K562 (cell line): ENCODE measurements around the gene ZC3H10. TPM values are rescaled to one million over a fixed set of nuclear protein-coding genes. Genes with fewer than 3 reads are reported as not detected.

Experiments
- ATAC-seq: fragments of 200-7000 bp; cut with Tn5 transposase; 3 replicates; pipeline ENCODE4 v1.9.1; 2020; ENCODE audit warnings: moderate library complexity
- BruUV-seq: library from RNA; stranded (reverse); fragments of 400-500 nt; replicated peaks from 2 replicates; lab custom pipeline; 2021; lab: Mats Ljungman, UMichigan
- CTCF ChIA-PET: fragments of 300-600 bp; formaldehyde crosslinking; extraction: SDS; loops from one replicate; lab custom pipeline; 2021; ENCODE audit warnings: low intra/inter-chr PET ratio; lab: Yijun Ruan, JAX
- POLR2A ChIA-PET: fragments of 300-600, 350-650 bp; sonication (Branson Sonifier 250); formaldehyde crosslinking; extraction: SDS; loops from one replicate; lab custom pipeline; 2021; ENCODE audit warnings: antibody characterized with exemption, inconsistent platforms; lab: Yijun Ruan, JAX
- DNase-seq, 4 experiments: peaks; one replicate each; pipeline versions ENCODE4 v3.0.0 to v3.0.0-alpha.2; 2011 to 2018; ENCODE audit warnings: low spot score in 3 of 4, mixed read lengths in 3 of 4; ENCODE audit errors: extremely low read depth in 1 of 4
- FAIRE-seq: peaks from 2 replicates; lab custom pipeline; 2011; peaks lifted over from hg19 to GRCh38; lab: Jason Lieb, UNC
- H2AFZ ChIP-seq: 2 replicates; pipeline ENCODE4 v1.6.0; 2011; ENCODE audit warnings: low read depth, low read length, control low read depth, inconsistent platforms
- H3K27ac ChIP-seq: fragments of 200-600 bp; 3 replicates; pipeline ENCODE4 v1.8.0; 2011; ENCODE audit warnings: low read depth, mild to moderate bottlenecking, control low read depth, inconsistent platforms, low read length, moderate library complexity, mixed read lengths; ENCODE audit errors: extremely low read depth
- H3K27me3 ChIP-seq, 2 experiments: fragments of 300-600 bp in 1 of 2; 2 replicates in 1 of 2; 3 replicates in 1 of 2; pipeline versions ENCODE4 v1.6.0 to v1.8.0; 2011; ENCODE audit warnings: inconsistent platforms in 2 of 2, low read length in 2 of 2, mild to moderate bottlenecking in 1 of 2, mixed read lengths in 1 of 2, moderate library complexity in 1 of 2; ENCODE audit not compliant: control insufficient read depth in 2 of 2, insufficient read depth in 2 of 2
- H3K36me3 ChIP-seq: fragments of 300-600 bp; 3 replicates; pipeline ENCODE4 v1.8.0; 2011; ENCODE audit warnings: mild to moderate bottlenecking, low read length, inconsistent platforms; ENCODE audit not compliant: control insufficient read depth, insufficient read depth
- H3K4me1 ChIP-seq, 2 experiments: fragments of 200-600 bp in 1 of 2; replicated peaks in 1 of 2; 2 replicates in 1 of 2; 3 replicates in 1 of 2; pipeline versions ENCODE4 v1.5.1 to v1.8.0; 2011; ENCODE audit warnings: inconsistent platforms in 2 of 2, low read length in 2 of 2, mild to moderate bottlenecking in 1 of 2, mixed read lengths in 1 of 2, moderate library complexity in 1 of 2; ENCODE audit not compliant: control insufficient read depth in 2 of 2, insufficient read depth in 2 of 2
- H3K4me2 ChIP-seq: 2 replicates; pipeline ENCODE4 v1.6.1; 2011; ENCODE audit warnings: low read length, control low read depth, inconsistent platforms, mixed read lengths; ENCODE audit not compliant: insufficient read depth
- H3K4me3 ChIP-seq: fragments of 200-600 bp; sonication (generic), shearing (Covaris generic); 2 replicates; pipeline ENCODE4 v1.5.1; 2016; ENCODE audit warnings: control low read depth, inconsistent platforms
- H3K79me2 ChIP-seq: fragments of 200-600 bp; 3 replicates; pipeline ENCODE4 v1.8.0; 2011; ENCODE audit warnings: low read length, inconsistent platforms; ENCODE audit not compliant: control insufficient read depth, insufficient read depth
- H3K9ac ChIP-seq, 2 experiments: 2 replicates each; pipeline versions ENCODE4 v1.6.0 to v1.6.1; 2011; ENCODE audit warnings: low read depth in 2 of 2, low read length in 2 of 2, control low read depth in 1 of 2, inconsistent platforms in 1 of 2, mild to moderate bottlenecking in 1 of 2, mixed read lengths in 1 of 2; ENCODE audit not compliant: insufficient read depth in 1 of 2
- H3K9me1 ChIP-seq: one replicate; pipeline ENCODE4 v1.6.0; 2011; ENCODE audit warnings: inconsistent platforms, mild to moderate bottlenecking, low read length, moderate library complexity; ENCODE audit not compliant: control insufficient read depth, insufficient read depth
- H3K9me3 ChIP-seq: replicated peaks from 2 replicates; pipeline ENCODE4 v1.5.1; 2011; ENCODE audit warnings: low read depth, low read length, inconsistent platforms; ENCODE audit not compliant: control insufficient read depth, insufficient read depth
- H4K20me1 ChIP-seq: replicated peaks from 2 replicates; pipeline ENCODE4 v1.6.1; 2011; ENCODE audit warnings: low read length, inconsistent platforms, mixed read lengths; ENCODE audit not compliant: control insufficient read depth, insufficient read depth
- ARID1B ChIP-seq: fragments of 450-650 bp; IDR thresholded peaks from 2 replicates; pipeline ENCODE4 v1.6.1; 2016; ENCODE audit warnings: antibody characterized with exemption, mild to moderate bottlenecking, inconsistent platforms
- ATF1 ChIP-seq, 2 experiments: fragments of 450-650 bp in 1 of 2; IDR thresholded peaks; 2 replicates each; pipeline ENCODE4 v1.6.1; 2016; ENCODE audit warnings: missing compliant biosample characterization in 1 of 2, missing genetic modification characterization in 1 of 2
- ELF2 ChIP-seq: fragments of 250-450 bp; sonication (Bioruptor Pico); IDR thresholded peaks from 2 replicates; pipeline ENCODE4 v1.5.0; 2021; ENCODE audit warnings: mild to moderate bottlenecking
- FOSL1 ChIP-seq: fragments of 200-800 bp; sonication (Bioruptor generic); conservative IDR thresholded peaks from 2 replicates; pipeline ENCODE4 v1.6.1; 2016; ENCODE audit warnings: missing genetic modification characterization, missing compliant biosample characterization
- HDGF ChIP-seq: fragments of 450-650 bp; IDR thresholded peaks from 2 replicates; pipeline ENCODE4 v1.6.1; 2016
- MTA1 ChIP-seq: fragments of 450-650 bp; IDR thresholded peaks from 2 replicates; pipeline ENCODE4 v1.6.1; 2017; ENCODE audit warnings: borderline replicate concordance
- SAP30 ChIP-seq: fragments of 200-600 bp; sonication (generic); IDR thresholded peaks from 2 replicates; pipeline ENCODE4 v1.6.1; 2012; ENCODE audit warnings: borderline replicate concordance, low read depth, mild to moderate bottlenecking, moderate library complexity, low read length, control low read depth, inconsistent platforms; ENCODE audit not compliant: insufficient read depth, poor library complexity, severe bottlenecking
- SMAD2 ChIP-seq: fragments of 150-350 bp; IDR thresholded peaks from 2 replicates; pipeline ENCODE4 v1.6.1; 2014; ENCODE audit warnings: low read depth, mild to moderate bottlenecking, low read length
- SRSF9 ChIP-seq: fragments of 200-400 bp; formaldehyde crosslinking; IDR thresholded peaks from 2 replicates; pipeline ENCODE4 v1.6.1; 2017; ENCODE audit warnings: low read depth, low read length, borderline replicate concordance
- WHSC1 ChIP-seq: IDR thresholded peaks from one replicate; pipeline ENCODE4 v1.6.1; 2012; ENCODE audit warnings: low read length, control low read depth, inconsistent platforms
- ZFP91 ChIP-seq: sonication (generic); formaldehyde crosslinking; IDR thresholded peaks from 2 replicates; pipeline ENCODE4 v1.8.0; 2022; ENCODE audit warnings: mild to moderate bottlenecking, missing genetic modification reagents
- ZNF282 ChIP-seq: sonication (generic); formaldehyde crosslinking; IDR thresholded peaks from 2 replicates; pipeline ENCODE4 v1.8.1; 2023; ENCODE audit warnings: missing genetic modification reagents
- WGBS: fragments of 100-300 bp; shearing (Covaris generic); methylation state at CpG from one replicate; pipeline ENCODE4 v1.1.6; 2016; ENCODE audit warnings: low coverage, mixed read lengths; ENCODE audit not compliant: insufficient coverage; ENCODE audit errors: missing lambda C conversion rate; 5-methylcytosine and 5-hydroxymethylcytosine counted together
- in situ Hi-C: fragments of 300-500 bp; cut with MboI; formaldehyde crosslinking; loops from 4 replicates; pipeline ENCODE4 v1.15.0; 2018; ENCODE audit warnings: inconsistent platforms, mixed read lengths
- intact Hi-C: fragments of 100-400 bp; cut with micrococcal nuclease; formaldehyde crosslinking; loops from 2 replicates; pipeline ENCODE4 v1.14.2; 2022
- polyA plus RNA-seq, 8 experiments: library from polyadenylated mRNA; depleted of rRNA in 4 of 8; stranded (reverse) in 5 of 8; unstranded in 3 of 8; fragments of >200 nt; fragmentation: Nextera tagmentation in 2 of 8; fragmentation: Illumina TruSeq in 1 of 8; extraction: Ambion mirVana in 2 of 8; extraction: Trizol in 1 of 8; gene quantifications; 2 replicates each; pipeline versions ENCODE4 v1.2.1 to v1.2.3, GENCODE V29; 2011 to 2014; ENCODE audit warnings: inconsistent platforms in 1 of 8, missing spikeins in 1 of 8
- total RNA-seq, 7 experiments: library from RNA; depleted of rRNA in 6 of 7; stranded (reverse); fragments of >200 nt in 6 of 7; fragmentation: Illumina TruSeq in 2 of 7; extraction: Trizol in 2 of 7; gene quantifications; 2 replicates each; pipeline versions ENCODE4 v1.2.1 to v1.2.3, GENCODE V29; 2011 to 2021; ENCODE audit warnings: low replicate concordance in 1 of 7
- TF ChIP-seq, protein P1 (sequence below): fragments of 250-450 bp; sonication (Bioruptor Pico); IDR thresholded peaks from 2 replicates; pipeline ENCODE4 v1.8.0; 2021; ENCODE audit warnings: mild to moderate bottlenecking, moderate library complexity
- TF ChIP-seq, protein P2 (sequence below): fragments of 250-450 bp; sonication (Bioruptor Pico); IDR thresholded peaks from 2 replicates; pipeline ENCODE4 v1.4.0; 2020; ENCODE audit warnings: mild to moderate bottlenecking

ZC3H10 gene
- total and polyA plus RNA-seq, 9 of the 15 experiments (the other 6 are each of a cell fraction or from before 2014, with no cell fraction given): 0.31 to 4.1 (median 1.6) TPM

DNA sequence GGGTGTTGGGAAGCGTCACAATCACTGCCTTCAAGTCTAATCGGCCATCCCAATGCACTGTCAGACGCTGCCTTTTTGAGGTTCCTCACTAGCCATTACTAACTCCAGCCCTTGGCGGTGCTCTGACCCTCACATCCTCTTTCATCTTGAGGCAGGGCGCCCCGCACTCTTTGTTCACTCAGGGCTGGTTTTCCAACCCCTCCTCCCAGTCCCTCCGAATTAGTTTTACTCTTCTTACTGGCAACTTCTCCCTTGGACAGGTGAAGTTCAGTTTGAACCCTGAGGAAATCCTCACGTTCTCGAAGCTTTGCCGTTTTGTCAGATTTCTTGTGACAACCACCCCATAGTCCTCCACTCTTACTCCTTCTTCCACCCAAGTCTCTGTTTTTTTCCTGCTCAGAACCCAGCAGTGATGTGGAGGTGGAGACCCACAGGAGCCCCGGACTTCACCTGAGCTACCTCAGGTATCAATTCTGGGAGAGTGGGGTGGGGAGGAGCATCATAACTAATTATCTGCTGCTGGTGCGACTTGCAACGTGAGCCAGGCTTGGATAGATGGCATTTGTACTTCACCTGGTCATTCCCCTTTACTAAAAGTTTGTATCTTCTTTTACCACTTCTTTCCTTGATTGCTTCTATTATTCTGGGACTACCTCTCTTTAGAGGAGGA lies 757 bp downstream of the ZC3H10 start:
- WGBS: 6% methylated on average over 13 of the region's 13 CpGs
- ATAC-seq (peak; percentile 8), DNase-seq (no peak), FAIRE-seq (no peak)
- intact Hi-C loops (loop anchor here (1.0 to 5.0 kb wide), 10 partner anchors 34 to 518 kb away; partner anchors contain the start of genes ANKRD52, CS, MYL6 and NABP2), in situ Hi-C loops (no loop called here)
- peak overlapping the region; percentile 93 to 97 for H3K9ac ChIP-seq
- H3K4me3 ChIP-seq: peak overlapping the region; percentile 59
- H3K27ac ChIP-seq: peak overlapping the region; percentile 61
- H2AFZ ChIP-seq: peak overlapping the region; percentile 82
- TF ChIP-seq MTA1 (no peak), WHSC1 (no peak), ZNF282 (0 out of 2 replicates have a peak, but pooled peaks have one; percentile 69), SMAD2 (no peak), SRSF9 (no peak), ELF2 (CRISPR knock-in tag) (no peak), ARID1B (no peak), ATF1 (CRISPR knock-in tag; IDR thresholded peaks at IDR 0.05) (no peak), ATF1 (tag; IDR thresholded peaks at IDR 0.05) (peak; percentile 76; the same call in 1 of the 2 replicates), FOSL1 (tag) (0 out of 2 replicates have a peak, but pooled peaks have one; percentile 11), ZFP91 (CRISPR knock-in tag) (no peak), SAP30 (peak; percentile 3), HDGF (0 out of 2 replicates have a peak, but pooled peaks have one; percentile 66)
- TF ChIP-seq, protein P1, sequence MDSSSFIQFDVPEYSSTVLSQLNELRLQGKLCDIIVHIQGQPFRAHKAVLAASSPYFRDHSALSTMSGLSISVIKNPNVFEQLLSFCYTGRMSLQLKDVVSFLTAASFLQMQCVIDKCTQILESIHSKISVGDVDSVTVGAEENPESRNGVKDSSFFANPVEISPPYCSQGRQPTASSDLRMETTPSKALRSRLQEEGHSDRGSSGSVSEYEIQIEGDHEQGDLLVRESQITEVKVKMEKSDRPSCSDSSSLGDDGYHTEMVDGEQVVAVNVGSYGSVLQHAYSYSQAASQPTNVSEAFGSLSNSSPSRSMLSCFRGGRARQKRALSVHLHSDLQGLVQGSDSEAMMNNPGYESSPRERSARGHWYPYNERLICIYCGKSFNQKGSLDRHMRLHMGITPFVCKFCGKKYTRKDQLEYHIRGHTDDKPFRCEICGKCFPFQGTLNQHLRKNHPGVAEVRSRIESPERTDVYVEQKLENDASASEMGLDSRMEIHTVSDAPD (CRISPR knock-in tag): no peak
- TF ChIP-seq, protein P2, sequence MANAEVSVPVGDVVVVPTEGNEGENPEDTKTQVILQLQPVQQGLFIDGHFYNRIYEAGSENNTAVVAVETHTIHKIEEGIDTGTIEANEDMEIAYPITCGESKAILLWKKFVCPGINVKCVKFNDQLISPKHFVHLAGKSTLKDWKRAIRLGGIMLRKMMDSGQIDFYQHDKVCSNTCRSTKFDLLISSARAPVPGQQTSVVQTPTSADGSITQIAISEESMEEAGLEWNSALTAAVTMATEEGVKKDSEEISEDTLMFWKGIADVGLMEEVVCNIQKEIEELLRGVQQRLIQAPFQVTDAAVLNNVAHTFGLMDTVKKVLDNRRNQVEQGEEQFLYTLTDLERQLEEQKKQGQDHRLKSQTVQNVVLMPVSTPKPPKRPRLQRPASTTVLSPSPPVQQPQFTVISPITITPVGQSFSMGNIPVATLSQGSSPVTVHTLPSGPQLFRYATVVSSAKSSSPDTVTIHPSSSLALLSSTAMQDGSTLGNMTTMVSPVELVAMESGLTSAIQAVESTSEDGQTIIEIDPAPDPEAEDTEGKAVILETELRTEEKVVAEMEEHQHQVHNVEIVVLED: no peak
- peak overlapping the region; percentile 89 for H3K4me2 ChIP-seq
- peaks cover 32% of the 10 kb centered on the region for H3K36me3 ChIP-seq
- ChIA-PET CTCF (interaction anchor here (1.5 to 3.8 kb wide), 5 partner anchors 69 to 140 kb away, joined by 5 to 36 read pairs (median 13); partner anchors contain the start of genes ANKRD52, NABP2 and SMARCC2), POLR2A (interaction anchor here (0.6 to 5.3 kb wide), 30 partner anchors 9 to 411 kb away, joined by 3 to 125 read pairs (median 6); partner anchors contain the start of genes COQ10A, ESYT1, ITGA7 and MYL6)
- no peaks in the 10 kb centered on the region for H3K9me1 ChIP-seq
- no peaks in the 10 kb centered on the region for H3K27me3 ChIP-seq
- peaks cover 6% of the 10 kb centered on the region for H3K9me3 ChIP-seq
- H3K4me1 ChIP-seq: peaks cover 17 to 20% of the 10 kb centered on the region in 2 experiments
- H3K79me2 ChIP-seq: peaks cover 28% of the 10 kb centered on the region
- no TSS peak for BruUV-seq
- H4K20me1 ChIP-seq: no peaks in the 10 kb centered on the region
